Measurements from ENCODE around the gene MTARC1. TPM values are rescaled to one million over a fixed set of nuclear protein-coding genes. Genes with fewer than 3 reads are reported as not detected.

MTARC1 gene
- total and polyA plus RNA-seq, 10 donors, result 3.2 to 17.3 (median 8.1) TPM

DNA sequence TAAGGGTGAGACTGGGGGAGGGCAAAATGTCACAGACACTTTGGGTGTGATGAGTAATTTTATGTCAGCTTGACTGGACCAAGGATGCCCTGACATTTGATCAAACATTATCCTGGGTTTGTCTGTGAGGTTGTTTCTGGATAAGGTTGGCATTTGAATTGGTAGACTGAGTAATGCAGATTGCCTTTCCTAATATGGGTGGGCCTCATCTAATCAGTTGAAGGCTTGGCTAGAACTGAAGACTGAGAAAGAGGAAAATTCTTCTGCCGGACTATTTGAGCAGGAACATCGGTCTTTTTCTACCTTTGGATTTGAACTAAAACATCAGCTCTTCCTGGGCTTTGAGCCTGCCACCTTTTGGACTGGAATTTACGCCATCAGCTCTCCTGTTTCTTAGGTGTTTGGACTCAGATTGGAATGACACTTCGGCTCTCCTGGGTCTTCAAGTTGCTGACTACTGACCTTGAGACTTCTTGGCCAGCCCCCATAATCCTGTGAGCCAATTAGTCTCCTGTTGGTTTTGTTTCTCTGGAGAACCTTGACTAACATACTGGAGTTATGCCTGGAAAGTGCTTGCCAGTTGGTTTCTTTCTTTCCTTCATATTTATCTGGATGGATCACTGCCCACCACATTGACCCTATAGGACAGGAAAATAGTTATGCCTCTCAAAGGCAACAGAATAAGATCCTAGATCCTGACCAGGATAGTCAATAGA, 47.6 kb downstream of the MTARC1 start:
- TF ChIP-seq POLR2A (IDR thresholded peaks at IDR 0.05) (no peak), POLR2AphosphoS5 (IDR thresholded peaks at IDR 0.05) (no peak)
- TF ChIP-seq, protein P1, sequence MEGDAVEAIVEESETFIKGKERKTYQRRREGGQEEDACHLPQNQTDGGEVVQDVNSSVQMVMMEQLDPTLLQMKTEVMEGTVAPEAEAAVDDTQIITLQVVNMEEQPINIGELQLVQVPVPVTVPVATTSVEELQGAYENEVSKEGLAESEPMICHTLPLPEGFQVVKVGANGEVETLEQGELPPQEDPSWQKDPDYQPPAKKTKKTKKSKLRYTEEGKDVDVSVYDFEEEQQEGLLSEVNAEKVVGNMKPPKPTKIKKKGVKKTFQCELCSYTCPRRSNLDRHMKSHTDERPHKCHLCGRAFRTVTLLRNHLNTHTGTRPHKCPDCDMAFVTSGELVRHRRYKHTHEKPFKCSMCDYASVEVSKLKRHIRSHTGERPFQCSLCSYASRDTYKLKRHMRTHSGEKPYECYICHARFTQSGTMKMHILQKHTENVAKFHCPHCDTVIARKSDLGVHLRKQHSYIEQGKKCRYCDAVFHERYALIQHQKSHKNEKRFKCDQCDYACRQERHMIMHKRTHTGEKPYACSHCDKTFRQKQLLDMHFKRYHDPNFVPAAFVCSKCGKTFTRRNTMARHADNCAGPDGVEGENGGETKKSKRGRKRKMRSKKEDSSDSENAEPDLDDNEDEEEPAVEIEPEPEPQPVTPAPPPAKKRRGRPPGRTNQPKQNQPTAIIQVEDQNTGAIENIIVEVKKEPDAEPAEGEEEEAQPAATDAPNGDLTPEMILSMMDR (IDR thresholded peaks at IDR 0.05 in 8 of 11, conservative IDR thresholded peaks at IDR 0.05 in 3 of 11), result no peak
- Histone ChIP-seq H3K27me3 (replicated peaks in 1 of 7) (peaks cover 0 to 9% (median 0%) of the 10 kb centered on the region in 7 donors), H3K4me1 (no peaks in the 10 kb centered on the region), H3K9me3 (peaks cover 0 to 5% (median 0%) of the 10 kb centered on the region in 8 donors), H3K4me3 (no peak overlapping the region), H3K27ac (no peak overlapping the region), H3K36me3 (peaks cover 0 to 13% (median 0%) of the 10 kb centered on the region in 6 donors)
- intact Hi-C loops (cut with DNase I; ENCODE audit: low total_unique reads), result no loop called here
- WGBS, 5 donors, result 83 to 96% (median 92%) methylated on average over 4 of the region's 4 CpGs
- no peak for DNase-seq

Other genes with a start within 250 kb of the MTARC1 start
- gene C1orf115, start 96.5 kb upstream of the MTARC1 start, total RNA-seq, result 10 to 100 TPM; 26.7 to 80.0 (median 51.5) TPM
- 10 to 100 TPM; 14.3 to 58.6 (median 15.5) TPM for gene C1orf115, start 96.5 kb upstream of the MTARC1 start, polyA plus RNA-seq
- gene MTARC2, start 38.6 kb upstream of the MTARC1 start, total RNA-seq, result 10 to 100 TPM; 14.0 to 27.2 (median 16.3) TPM
- 1 to 10 TPM; 4.8 to 8.3 (median 6.1) TPM for gene MTARC2, start 38.6 kb upstream of the MTARC1 start, polyA plus RNA-seq
- gene HLX, start 92.5 kb downstream of the MTARC1 start, total RNA-seq, result 10 to 100 TPM; 12.4 to 36.1 (median 17.5) TPM
- gene HLX, start 92.5 kb downstream of the MTARC1 start, polyA plus RNA-seq, result 10 to 100 TPM in 2 of 3 donors, 1 to 10 TPM in 1; 6.9 to 13.7 (median 12.7) TPM